ENCODE data around the gene NPTX1.

NPTX1 gene

DNA sequence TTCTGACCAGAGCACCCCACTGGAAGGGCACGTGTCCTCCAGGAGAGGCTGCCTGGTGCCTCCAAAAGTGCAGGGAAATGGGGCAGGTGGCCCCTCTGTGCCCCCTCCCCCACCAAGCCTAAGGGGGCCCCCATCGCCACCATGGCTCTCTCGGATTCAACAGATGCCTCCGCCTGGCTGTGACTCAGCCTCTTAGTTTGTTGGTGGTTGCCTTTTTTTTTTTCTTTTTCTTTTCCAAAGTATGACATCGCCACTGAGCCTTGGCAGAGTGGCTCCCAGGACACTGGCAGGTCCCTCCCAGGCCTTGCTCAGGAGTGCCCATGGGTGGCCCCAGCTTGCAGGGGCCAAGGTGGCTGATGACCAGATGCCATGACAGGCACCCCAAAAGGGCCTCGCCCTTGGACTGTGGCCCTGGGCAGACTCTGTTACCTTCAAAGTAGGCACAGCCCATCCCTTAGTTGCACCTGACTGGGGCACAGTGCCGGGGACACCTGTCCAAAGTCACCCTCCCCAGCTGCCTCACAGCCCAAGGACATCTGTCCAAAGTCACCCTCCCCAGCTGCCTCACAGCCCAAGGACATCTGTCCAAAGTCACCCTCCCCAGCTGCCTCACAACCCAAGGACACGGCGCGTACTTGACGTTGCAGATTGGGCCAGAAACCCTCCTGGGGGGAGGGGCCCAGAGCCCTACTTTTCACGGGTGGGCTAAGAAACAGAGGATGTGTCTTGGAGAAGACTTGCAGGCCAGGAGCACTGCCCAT is 29.6 kb downstream of the NPTX1 start:
- in situ Hi-C loops (cut with MboI; ENCODE audit: low sequenced_read_pairs): no loop called here

GRCh38 chr17:80445726-80446110 is 30.7 kb downstream of the NPTX1 start:
- in situ Hi-C loops (cut with MboI; ENCODE audit: low sequenced_read_pairs): no loop called here

DNA sequence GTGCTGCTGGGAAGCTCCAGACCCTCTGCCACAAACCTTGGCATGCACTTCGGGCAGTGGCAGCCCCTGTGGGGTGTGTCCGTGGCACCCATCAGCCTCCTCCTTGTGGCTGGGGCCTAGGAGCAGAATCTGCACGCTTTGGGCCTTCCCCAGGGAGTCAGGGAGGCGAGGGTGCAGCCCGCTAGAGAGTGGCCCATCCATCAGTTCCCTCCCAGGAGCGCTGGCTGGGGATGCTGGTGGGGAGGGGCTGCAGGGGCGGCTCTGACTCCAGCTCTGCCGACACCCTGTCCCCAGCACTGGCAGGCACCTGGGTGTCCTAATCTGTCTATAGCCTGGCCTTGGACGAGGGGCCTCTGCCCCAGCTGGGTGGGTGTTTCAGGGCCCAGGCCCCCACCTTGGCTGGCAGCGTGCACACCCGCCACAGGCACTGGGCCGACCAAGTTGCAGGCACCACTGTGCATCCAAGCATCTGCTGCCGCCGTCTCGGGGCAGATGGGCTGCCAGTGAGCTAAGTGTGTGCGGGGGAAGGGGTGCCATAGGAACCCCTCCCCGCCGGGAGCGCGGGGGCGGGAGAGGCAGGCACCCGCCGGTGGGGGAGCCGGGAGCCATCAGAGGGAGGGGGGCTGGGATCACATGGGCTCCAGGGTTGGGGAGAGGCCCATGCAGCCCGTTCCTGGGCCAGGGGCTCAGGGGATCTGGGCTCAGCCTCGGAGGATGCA is 31.2 kb downstream of the NPTX1 start:
- in situ Hi-C loops (cut with MboI; ENCODE audit: low sequenced_read_pairs): no loop called here

GRCh38 chr17:80444644-80444979 is 31.8 kb downstream of the NPTX1 start:
- in situ Hi-C loops (cut with MboI; ENCODE audit: low sequenced_read_pairs): no loop called here

DNA sequence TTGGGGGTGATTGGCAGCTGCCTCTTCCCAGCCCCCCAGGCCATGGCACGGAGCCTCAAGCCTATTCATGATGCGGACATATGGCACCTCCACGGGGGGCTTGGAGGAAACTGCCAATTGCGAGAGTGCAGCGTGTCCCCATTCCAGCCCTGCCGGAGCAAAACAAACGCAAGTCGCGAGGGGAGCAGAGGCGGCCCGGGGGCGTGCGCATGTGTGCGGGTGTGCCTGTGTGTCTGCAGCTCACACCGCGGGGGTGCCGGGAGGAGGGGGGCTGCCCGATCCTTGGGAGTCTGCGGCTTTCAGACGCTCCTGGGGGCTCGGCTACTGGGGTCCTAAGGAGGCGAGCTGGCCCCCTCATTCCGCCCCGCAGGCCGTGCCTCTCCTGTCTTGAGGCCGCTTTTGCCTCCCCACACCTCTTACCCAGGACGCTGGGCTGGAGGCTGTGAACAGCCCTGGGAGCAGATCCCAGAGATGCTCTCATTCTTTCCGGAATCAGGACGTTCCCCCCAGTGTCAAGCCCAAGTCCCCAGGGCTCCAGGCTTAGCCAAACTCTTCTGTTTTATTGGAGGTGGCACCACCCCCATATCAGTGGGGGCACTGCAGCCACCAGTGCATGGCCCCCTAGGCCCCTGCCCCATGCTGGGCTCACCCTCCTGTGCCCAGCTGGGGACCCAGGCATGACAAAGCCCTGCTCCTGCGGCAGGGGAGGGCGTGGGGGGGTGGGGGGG is 32.3 kb downstream of the NPTX1 start:
- in situ Hi-C loops (cut with MboI; ENCODE audit: low sequenced_read_pairs): no loop called here

GRCh38 chr17:80443498-80443897 is 32.9 kb downstream of the NPTX1 start:
- in situ Hi-C loops (cut with MboI; ENCODE audit: low sequenced_read_pairs): no loop called here

- in situ Hi-C loops (cut with MboI; ENCODE audit: low sequenced_read_pairs): no loop called here
Observed at GRCh38 chr17:80442764-80443163, 33.6 kb downstream of the NPTX1 start.

DNA sequence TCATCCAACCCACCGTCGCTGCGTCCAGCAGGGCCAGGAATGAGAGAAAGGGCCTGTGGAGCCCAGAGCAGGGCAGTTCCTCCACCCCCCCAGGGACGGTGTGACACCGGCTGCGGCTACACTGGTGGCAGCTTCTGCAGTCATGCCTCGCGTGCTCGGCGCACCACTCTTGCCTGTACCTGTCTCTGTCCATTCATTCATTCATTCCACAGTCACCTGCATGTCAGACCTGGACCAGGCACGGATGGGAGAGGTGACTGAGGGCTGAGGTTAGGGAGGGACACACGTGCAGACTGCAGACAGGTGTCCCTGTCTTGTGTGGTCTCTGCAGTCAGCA is 34.1 kb downstream of the NPTX1 start:
- in situ Hi-C loops (cut with MboI; ENCODE audit: low sequenced_read_pairs): no loop called here

DNA sequence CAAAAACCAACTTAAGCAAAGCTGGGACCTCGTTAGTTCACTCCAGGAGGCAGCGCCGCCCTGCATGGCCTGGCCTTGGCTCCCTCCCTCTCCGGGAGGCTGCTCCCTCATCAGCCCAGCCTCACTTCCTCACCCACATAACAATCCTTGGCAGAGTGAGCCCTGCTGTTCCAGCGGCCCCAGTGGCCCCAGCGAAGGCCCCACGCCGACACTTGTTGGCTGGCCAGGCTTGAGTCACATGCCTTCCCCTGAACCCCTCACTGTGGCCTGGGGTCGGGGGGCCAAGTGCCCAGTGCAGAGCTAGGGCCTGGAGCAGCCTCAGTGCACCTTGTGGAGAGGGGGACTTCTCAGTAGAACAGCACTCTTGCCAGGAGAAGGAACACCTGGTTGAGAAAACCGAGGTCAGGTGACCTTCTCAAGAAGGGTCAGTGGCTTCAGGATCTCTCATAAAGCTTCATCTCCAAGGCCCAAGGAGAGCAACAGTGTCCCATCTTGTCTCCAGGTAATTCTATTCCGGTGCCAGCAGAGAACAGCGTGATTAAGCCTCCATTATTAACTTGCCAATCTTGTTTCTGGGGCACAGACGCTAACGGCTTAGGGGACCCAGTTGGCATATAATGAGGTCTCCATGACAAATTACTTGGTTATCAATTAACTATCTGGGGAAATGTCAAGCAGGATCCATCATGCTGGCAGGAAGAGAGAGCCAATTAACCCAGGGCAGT is 34.6 kb downstream of the NPTX1 start:
- in situ Hi-C loops (cut with MboI; ENCODE audit: low sequenced_read_pairs): no loop called here

DNA sequence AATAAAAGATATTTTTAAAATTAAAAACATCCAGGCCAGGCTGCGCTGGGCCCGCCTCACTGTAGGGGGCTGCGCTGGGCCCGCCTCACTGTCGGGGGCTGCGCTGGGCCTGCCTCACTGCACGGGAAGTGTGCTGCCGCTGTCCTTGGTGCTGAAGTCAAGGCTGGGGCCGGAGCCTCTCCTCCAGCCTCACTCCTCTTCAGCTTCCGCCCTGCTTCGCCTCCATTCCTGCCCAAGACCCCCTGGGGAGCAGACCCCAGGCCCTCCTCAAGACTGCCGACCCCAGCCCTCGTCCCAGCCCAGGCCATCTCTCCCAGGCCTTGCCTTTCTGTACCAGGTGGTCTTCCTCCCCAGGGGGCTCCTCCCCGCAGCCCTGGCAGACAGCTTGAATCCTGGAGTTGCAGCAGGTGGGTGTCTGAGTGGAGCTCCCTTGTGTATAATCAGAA is 35.3 kb downstream of the NPTX1 start:
- in situ Hi-C loops (cut with MboI; ENCODE audit: low sequenced_read_pairs): no loop called here

DNA sequence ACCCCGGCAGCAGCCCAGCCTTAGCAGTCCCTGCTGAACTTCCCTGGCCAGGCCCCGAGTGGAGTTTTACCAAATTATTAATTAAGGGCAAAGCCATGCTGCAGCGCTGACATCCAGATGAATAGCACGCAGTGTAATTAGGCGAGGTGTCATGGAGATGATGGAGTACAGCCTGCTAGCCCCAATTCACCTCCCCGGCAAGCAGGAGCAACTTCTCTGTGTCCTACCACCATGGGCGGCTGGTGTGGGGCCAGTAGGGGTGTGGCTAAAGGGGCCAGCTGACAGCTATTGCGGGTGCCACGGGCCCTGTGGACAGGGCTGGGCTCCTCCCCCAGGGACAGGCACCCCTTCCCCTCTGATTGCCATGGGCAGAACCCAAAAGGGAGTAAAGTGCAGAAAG is 36.9 kb downstream of the NPTX1 start:
- in situ Hi-C loops (cut with MboI; ENCODE audit: low sequenced_read_pairs): no loop called here

DNA sequence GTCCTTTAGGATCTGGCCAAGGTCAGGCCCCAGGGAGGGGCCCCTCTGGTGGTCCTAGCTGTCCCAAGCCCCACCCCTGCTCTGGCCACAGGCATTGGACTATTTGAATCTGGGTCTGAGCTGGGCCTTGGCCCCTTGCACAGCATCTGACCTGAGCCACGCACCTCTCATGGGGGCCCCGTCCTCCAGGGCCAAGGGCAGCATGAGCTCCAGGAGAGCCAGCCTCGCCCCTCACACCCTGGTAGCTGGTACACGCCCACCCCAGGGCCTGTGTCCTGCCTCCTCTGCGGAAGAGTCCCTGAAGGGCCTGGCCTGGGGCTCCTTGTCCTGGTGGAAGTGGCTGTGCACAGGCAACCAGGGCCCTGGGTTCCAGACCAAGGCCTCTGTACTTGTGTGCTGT is 37.6 kb downstream of the NPTX1 start:
- in situ Hi-C loops (cut with MboI; ENCODE audit: low sequenced_read_pairs): no loop called here

GRCh38 chr17:80437532-80437931 is 38.9 kb downstream of the NPTX1 start:
- in situ Hi-C loops (cut with MboI; ENCODE audit: low sequenced_read_pairs): no loop called here

DNA sequence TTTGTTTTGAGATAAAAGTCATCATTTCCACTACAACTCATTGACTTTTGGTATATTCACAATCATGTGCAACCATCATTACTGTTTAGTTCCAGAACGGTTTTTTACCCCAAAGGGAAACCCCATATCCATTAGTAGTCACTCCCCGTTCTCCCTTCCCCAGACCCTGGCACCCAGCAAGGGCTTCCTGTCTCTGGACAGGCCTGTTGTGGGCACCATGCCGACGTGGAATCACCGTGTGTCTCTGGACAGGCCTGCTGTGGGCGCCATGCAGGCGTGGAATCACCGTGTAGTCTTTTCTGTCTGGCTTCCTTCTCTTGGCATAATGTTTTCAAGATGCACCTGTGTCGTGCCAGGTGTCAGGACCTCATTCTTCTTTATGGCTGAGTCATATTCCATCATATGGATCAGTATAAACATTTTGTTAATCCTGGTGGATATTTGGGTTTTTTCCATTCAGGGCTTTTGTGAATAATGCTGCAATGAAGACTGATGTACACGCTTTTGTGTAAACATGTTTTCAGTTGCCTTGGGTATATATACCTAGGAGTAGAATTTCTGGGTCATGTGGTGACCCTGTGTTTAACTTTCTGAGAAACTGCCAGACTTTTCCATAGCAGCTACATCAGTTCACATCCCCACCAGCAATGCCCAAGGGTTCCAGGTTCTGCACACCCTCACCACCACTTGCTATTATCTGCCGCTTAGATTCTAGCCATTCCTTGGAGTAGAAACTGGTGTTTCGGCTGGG is 42.3 kb downstream of the NPTX1 start:
- in situ Hi-C loops (cut with MboI; ENCODE audit: low sequenced_read_pairs): no loop called here

DNA sequence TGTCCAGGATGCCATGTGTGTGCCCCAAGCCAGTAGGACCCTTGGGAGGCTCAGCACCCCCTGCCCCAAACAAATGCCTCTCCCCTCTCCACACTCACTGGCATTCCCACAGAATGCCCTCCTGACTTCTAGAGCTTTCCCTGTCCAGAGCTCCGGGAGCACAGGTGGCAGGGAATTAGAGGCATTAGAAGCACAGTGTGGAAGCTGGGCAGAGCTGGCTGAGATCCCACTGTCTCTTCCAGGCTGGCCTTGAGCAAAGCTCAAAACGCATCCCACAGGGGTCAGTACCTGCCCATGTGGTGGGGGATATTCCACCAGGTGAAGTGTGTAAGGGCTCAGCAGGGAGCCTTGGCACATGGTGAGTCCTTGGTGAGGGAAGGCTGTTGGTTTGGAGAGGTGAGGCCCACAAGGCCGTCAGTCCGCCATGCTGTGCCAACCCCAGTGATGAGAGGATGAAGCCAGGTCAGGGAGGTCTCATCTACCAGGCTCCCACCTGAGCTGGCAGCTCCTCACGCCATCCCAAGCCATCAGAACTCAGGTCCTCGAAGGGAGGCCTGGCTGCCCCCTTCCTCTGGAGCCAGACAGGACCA is 43.4 kb downstream of the NPTX1 start:
- in situ Hi-C loops (cut with MboI; ENCODE audit: low sequenced_read_pairs): no loop called here

DNA sequence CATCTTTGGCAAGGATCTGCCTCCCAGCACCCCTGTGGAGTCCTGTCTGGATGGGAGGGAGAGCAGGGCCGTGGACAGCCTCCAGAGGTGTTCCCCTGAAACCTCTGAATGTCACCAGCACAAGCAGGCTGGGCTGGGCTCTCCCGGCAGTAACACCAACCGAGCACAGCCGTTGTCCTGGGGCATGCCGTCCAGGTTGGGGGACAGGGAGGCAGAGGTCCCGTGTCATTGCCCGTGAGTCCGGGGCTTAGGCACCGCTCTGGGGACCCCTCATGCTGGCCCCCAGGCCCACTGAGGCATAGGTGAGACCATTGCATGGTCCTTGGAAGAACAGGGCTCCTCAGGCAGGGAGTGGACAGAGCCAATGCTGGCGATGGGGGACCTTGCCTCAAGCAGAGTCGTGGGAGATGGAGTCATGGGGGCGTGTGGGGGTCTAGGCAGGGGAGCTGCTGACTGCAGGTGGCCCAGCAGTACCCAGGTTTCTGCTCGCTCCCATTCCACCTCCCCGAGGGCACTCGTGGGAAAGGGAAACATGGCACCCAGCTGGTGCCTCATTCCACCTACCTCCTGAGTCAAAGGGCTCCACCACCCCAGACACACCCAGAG is 44.0 kb downstream of the NPTX1 start:
- in situ Hi-C loops (cut with MboI; ENCODE audit: low sequenced_read_pairs): no loop called here

DNA sequence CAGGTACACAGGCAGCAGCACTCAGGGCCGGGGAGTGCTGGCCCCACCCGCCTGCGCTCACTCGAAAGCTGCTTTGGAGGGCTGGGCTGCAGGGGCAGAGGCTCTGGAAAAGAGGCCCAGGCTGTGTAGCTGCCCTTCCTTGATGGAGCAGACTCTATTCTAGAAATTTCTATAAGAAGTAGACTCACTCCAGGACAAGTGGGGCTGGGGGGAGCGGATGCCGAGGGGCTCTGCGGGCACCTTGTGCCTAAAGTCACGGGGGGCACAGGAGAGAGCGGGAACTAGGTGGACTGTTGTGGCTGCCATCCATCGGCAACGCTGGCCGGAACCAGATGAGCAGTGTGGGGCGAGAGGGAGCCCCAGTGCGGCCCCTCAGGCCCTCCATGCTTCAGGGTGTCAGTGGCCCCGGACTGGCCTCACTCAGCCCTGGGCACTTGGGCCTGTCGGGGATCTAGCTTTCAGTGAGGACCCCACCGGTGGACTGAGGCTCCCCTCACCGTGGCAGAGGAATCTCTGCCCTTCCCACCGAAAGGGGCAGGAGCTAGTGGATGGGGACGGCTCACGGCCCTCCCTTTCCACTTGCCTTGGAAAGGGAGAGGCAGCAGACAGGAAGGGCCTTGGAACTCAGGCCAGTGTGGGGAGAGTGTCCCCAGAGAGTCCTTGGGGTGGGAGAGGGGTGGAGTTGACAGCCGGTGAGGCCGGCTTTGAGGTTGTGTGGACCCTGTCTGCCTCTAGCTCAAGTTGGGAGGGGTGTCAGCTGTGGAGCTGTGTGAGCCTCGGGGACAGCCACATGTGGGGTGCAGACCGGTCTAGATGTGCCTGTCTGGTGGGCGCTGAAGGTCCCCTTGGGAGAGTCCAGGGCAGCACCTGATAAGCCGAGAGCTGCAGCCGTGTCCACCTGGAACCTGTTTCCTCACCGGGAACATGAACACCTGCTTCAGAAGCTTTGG is 44.9 kb downstream of the NPTX1 start:
- in situ Hi-C loops (cut with MboI; ENCODE audit: low sequenced_read_pairs): no loop called here

GRCh38 chr17:80430446-80431245 is 45.8 kb downstream of the NPTX1 start:
- in situ Hi-C loops (cut with MboI; ENCODE audit: low sequenced_read_pairs): no loop called here
